WTC11 (cell line): ENCODE results near the gene TNFRSF13B. TPM values are rescaled to one million over a fixed set of nuclear protein-coding genes. Genes with fewer than 3 reads are reported as not detected.

Experiments
- ATAC-seq: fragments of 200-7000 bp; cut with Tn5 transposase; 2 replicates; pipeline ENCODE4 v1.10.0; 2021; ENCODE audit warnings: mild to moderate bottlenecking, moderate library complexity
- CTCF ChIA-PET: fragments of 300-600 bp; sonication (Branson Sonifier 250); formaldehyde crosslinking; loops from one replicate; lab custom pipeline; 2021; ENCODE audit warnings: antibody characterized with exemption; lab: Charles Lee
- POLR2A ChIA-PET: fragments of 350-600 bp; sonication (Branson Sonifier 250); formaldehyde crosslinking; loops from one replicate; lab custom pipeline; 2021; ENCODE audit warnings: antibody characterized with exemption; lab: Charles Lee
- DNase-seq: peaks from one replicate; pipeline ENCODE4 v3.0.0; 2021; ENCODE audit warnings: low spot score
- H3K27ac Mint-ChIP-seq: 2 replicates; pipeline ENCODE4 v1.8.0; 2021; ENCODE audit warnings: mixed read lengths
- H3K27me3 Mint-ChIP-seq: 2 replicates; pipeline ENCODE4 v1.8.0; 2021; ENCODE audit warnings: low read depth, mild to moderate bottlenecking, moderate library complexity, mixed read lengths
- H3K36me3 Mint-ChIP-seq: 2 replicates; pipeline ENCODE4 v1.8.0; 2021; ENCODE audit warnings: mixed read lengths
- H3K4me1 Mint-ChIP-seq: 2 replicates; pipeline ENCODE4 v1.8.0; 2022; ENCODE audit warnings: mixed read lengths
- H3K4me3 Mint-ChIP-seq: 2 replicates; pipeline ENCODE4 v1.8.0; 2021; ENCODE audit warnings: mild to moderate bottlenecking, moderate library complexity, mixed read lengths
- H3K9me3 Mint-ChIP-seq: 2 replicates; pipeline ENCODE4 v1.8.0; 2021; ENCODE audit warnings: mixed read lengths
- CREM ChIP-seq: sonication (generic); formaldehyde crosslinking; IDR thresholded peaks from 2 replicates; pipeline ENCODE4 v1.8.1; 2022; ENCODE audit warnings: mild to moderate bottlenecking, missing genetic modification reagents, moderate library complexity
- E2F4 ChIP-seq: sonication (generic); formaldehyde crosslinking; IDR thresholded peaks from 2 replicates; pipeline ENCODE4 v1.8.1; 2022; ENCODE audit warnings: low read depth, mild to moderate bottlenecking, moderate library complexity, missing genetic modification reagents, borderline replicate concordance
- FOXK1 ChIP-seq: sonication (generic); formaldehyde crosslinking; IDR thresholded peaks from 2 replicates; pipeline ENCODE4 v1.8.0; 2022; ENCODE audit warnings: mild to moderate bottlenecking, moderate library complexity, missing genetic modification reagents
- KAT7 ChIP-seq: sonication (generic); formaldehyde crosslinking; IDR thresholded peaks from 2 replicates; pipeline ENCODE4 v1.8.1; 2023; ENCODE audit warnings: missing genetic modification reagents, mild to moderate bottlenecking, borderline replicate concordance
- PRRX2 ChIP-seq: fragments of 250-450 bp; sonication (Bioruptor Pico); IDR thresholded peaks from 2 replicates; pipeline ENCODE4 v1.8.0; 2021; ENCODE audit warnings: mild to moderate bottlenecking
- SMAD3 ChIP-seq: sonication (generic); formaldehyde crosslinking; IDR thresholded peaks from 2 replicates; pipeline ENCODE4 v1.8.0; 2022; ENCODE audit warnings: missing genetic modification reagents, mild to moderate bottlenecking, borderline replicate concordance
- SMAD4 ChIP-seq: sonication (generic); formaldehyde crosslinking; IDR thresholded peaks from 2 replicates; pipeline ENCODE4 v1.8.0; 2022; ENCODE audit warnings: mild to moderate bottlenecking, missing genetic modification reagents
- SOX15 ChIP-seq: fragments of 250-450 bp; sonication (Bioruptor Pico); IDR thresholded peaks from 2 replicates; pipeline ENCODE4 v1.9.0; 2021; ENCODE audit warnings: mild to moderate bottlenecking
- TEAD4 ChIP-seq: sonication (generic); formaldehyde crosslinking; IDR thresholded peaks from 2 replicates; pipeline ENCODE4 v1.8.0; 2022; ENCODE audit warnings: mild to moderate bottlenecking, missing genetic modification reagents
- ZNF423 ChIP-seq: fragments of 250-450 bp; sonication (Bioruptor Pico); IDR thresholded peaks from 2 replicates; pipeline ENCODE4 v2.1.2; 2022; ENCODE audit warnings: mild to moderate bottlenecking, moderate library complexity
- ZNF425 ChIP-seq: fragments of 250-450 bp; sonication (Bioruptor Pico); conservative IDR thresholded peaks from 2 replicates; pipeline ENCODE4 v1.9.0; 2021; ENCODE audit warnings: mild to moderate bottlenecking
- total RNA-seq: library from RNA; stranded (reverse); gene quantifications from 3 replicates; pipeline ENCODE4 v1.2.3, GENCODE V29; 2021
- TF ChIP-seq, protein P1 (sequence below): sonication (generic); formaldehyde crosslinking; IDR thresholded peaks from 2 replicates; pipeline ENCODE4 v1.8.1; 2023; ENCODE audit warnings: mild to moderate bottlenecking, missing genetic modification reagents
- TF ChIP-seq, protein P2 (sequence below): sonication (generic); formaldehyde crosslinking; IDR thresholded peaks from 2 replicates; pipeline ENCODE4 v1.8.1; 2022; ENCODE audit warnings: missing genetic modification reagents, borderline replicate concordance
- TF ChIP-seq, protein P3 (sequence below): fragments of 250-450 bp; sonication (Bioruptor Pico); IDR thresholded peaks from 2 replicates; pipeline ENCODE4 v1.8.0; 2021; ENCODE audit warnings: mild to moderate bottlenecking
- TF ChIP-seq, protein P4 (sequence below): sonication (generic); formaldehyde crosslinking; conservative IDR thresholded peaks from 2 replicates; pipeline ENCODE4 v1.8.1; 2022; ENCODE audit warnings: mild to moderate bottlenecking, missing genetic modification reagents
- TF ChIP-seq, protein P5 (sequence below): fragments of 250-450 bp; sonication (Bioruptor Pico); IDR thresholded peaks from 2 replicates; pipeline ENCODE4 v1.9.0; 2021; ENCODE audit warnings: mild to moderate bottlenecking, borderline replicate concordance
- TF ChIP-seq, protein P6 (sequence below): sonication (generic); formaldehyde crosslinking; IDR thresholded peaks from 2 replicates; pipeline ENCODE4 v1.8.0; 2022; ENCODE audit warnings: mild to moderate bottlenecking, missing genetic modification reagents

Gene TNFRSF13B
- total RNA-seq, 1 experiment from 2014 or later, result not detected

- H3K36me3 Mint-ChIP-seq, result no peaks in the 10 kb centered on the region
Observed at GRCh38 chr17:16908273-16908672, 63.6 kb downstream of the TNFRSF13B start.

DNA sequence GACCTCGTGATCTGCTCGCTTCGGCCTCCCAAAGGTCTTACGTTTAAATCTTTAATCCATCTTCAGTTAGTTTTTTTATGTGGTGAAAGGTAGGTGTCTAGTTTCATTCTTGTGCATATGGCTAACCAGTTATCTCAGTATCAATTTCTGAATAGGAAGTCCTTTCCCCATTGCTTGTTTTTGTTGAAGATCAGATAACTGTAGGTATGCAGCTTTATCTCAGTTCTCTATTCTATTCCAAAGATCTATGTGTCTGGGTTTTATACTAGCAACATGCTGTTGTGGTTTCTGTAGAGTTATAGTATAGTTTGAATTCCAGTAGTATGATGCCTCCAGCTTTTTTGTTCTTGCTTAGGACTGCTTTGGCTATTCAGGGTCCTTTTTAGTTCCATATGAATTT lies 65.2 kb downstream of the TNFRSF13B start:
- Mint-ChIP-seq H3K27me3 (no peaks in the 10 kb centered on the region; the same call in 1 of the 2 replicates), H3K4me3 (no peak overlapping the region), H3K4me1 (peaks cover 27% of the 10 kb centered on the region), H3K27ac (no peak overlapping the region), H3K9me3 (peaks cover 10% of the 10 kb centered on the region; the same call in 1 of the 2 replicates), H3K36me3 (no peaks in the 10 kb centered on the region)
- ChIA-PET CTCF (no interaction called here), POLR2A (no interaction called here)
- DNase-seq (no peak), ATAC-seq (no peak)
- TF ChIP-seq, protein P1, sequence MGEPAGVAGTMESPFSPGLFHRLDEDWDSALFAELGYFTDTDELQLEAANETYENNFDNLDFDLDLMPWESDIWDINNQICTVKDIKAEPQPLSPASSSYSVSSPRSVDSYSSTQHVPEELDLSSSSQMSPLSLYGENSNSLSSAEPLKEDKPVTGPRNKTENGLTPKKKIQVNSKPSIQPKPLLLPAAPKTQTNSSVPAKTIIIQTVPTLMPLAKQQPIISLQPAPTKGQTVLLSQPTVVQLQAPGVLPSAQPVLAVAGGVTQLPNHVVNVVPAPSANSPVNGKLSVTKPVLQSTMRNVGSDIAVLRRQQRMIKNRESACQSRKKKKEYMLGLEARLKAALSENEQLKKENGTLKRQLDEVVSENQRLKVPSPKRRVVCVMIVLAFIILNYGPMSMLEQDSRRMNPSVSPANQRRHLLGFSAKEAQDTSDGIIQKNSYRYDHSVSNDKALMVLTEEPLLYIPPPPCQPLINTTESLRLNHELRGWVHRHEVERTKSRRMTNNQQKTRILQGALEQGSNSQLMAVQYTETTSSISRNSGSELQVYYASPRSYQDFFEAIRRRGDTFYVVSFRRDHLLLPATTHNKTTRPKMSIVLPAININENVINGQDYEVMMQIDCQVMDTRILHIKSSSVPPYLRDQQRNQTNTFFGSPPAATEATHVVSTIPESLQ, result no peak
- TF ChIP-seq, protein P2, sequence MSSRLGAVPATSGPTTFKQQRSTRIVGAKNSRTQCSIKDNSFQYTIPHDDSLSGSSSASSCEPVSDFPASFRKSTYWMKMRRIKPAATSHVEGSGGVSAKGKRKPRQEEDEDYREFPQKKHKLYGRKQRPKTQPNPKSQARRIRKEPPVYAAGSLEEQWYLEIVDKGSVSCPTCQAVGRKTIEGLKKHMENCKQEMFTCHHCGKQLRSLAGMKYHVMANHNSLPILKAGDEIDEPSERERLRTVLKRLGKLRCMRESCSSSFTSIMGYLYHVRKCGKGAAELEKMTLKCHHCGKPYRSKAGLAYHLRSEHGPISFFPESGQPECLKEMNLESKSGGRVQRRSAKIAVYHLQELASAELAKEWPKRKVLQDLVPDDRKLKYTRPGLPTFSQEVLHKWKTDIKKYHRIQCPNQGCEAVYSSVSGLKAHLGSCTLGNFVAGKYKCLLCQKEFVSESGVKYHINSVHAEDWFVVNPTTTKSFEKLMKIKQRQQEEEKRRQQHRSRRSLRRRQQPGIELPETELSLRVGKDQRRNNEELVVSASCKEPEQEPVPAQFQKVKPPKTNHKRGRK (CRISPR knock-in tag), result no peak
- TF ChIP-seq, protein P3, sequence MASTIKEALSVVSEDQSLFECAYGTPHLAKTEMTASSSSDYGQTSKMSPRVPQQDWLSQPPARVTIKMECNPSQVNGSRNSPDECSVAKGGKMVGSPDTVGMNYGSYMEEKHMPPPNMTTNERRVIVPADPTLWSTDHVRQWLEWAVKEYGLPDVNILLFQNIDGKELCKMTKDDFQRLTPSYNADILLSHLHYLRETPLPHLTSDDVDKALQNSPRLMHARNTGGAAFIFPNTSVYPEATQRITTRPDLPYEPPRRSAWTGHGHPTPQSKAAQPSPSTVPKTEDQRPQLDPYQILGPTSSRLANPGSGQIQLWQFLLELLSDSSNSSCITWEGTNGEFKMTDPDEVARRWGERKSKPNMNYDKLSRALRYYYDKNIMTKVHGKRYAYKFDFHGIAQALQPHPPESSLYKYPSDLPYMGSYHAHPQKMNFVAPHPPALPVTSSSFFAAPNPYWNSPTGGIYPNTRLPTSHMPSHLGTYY (CRISPR knock-in tag), result no peak
- no peak for TF ChIP-seq ZNF423 (CRISPR knock-in tag)
- TF ChIP-seq, protein P4, sequence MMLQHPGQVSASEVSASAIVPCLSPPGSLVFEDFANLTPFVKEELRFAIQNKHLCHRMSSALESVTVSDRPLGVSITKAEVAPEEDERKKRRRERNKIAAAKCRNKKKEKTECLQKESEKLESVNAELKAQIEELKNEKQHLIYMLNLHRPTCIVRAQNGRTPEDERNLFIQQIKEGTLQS (CRISPR knock-in tag), result no peak
- TF ChIP-seq SOX15, result no peak

More at GRCh38 chr17:16908273-16908672, 63.6 kb downstream of the TNFRSF13B start:
- H3K9me3 Mint-ChIP-seq, result peaks cover 3% of the 10 kb centered on the region; the same call in 1 of the 2 replicates
- no peak overlapping the region for H3K27ac Mint-ChIP-seq
- H3K27me3 Mint-ChIP-seq, result no peaks in the 10 kb centered on the region
- DNase-seq (no peak), ATAC-seq (no peak)
- ChIA-PET POLR2A (no interaction called here), CTCF (interaction anchor here (1.2 kb wide), 1 partner anchor 83 kb away, joined by 4 read pairs; no protein-coding TSS in a partner anchor)
- H3K4me3 Mint-ChIP-seq, result no peak overlapping the region
- no peak for TF ChIP-seq KAT7
- no peak for TF ChIP-seq E2F4 (CRISPR knock-in tag)
- no peak for TF ChIP-seq ZNF425 (CRISPR knock-in tag)
- TF ChIP-seq, protein P5, sequence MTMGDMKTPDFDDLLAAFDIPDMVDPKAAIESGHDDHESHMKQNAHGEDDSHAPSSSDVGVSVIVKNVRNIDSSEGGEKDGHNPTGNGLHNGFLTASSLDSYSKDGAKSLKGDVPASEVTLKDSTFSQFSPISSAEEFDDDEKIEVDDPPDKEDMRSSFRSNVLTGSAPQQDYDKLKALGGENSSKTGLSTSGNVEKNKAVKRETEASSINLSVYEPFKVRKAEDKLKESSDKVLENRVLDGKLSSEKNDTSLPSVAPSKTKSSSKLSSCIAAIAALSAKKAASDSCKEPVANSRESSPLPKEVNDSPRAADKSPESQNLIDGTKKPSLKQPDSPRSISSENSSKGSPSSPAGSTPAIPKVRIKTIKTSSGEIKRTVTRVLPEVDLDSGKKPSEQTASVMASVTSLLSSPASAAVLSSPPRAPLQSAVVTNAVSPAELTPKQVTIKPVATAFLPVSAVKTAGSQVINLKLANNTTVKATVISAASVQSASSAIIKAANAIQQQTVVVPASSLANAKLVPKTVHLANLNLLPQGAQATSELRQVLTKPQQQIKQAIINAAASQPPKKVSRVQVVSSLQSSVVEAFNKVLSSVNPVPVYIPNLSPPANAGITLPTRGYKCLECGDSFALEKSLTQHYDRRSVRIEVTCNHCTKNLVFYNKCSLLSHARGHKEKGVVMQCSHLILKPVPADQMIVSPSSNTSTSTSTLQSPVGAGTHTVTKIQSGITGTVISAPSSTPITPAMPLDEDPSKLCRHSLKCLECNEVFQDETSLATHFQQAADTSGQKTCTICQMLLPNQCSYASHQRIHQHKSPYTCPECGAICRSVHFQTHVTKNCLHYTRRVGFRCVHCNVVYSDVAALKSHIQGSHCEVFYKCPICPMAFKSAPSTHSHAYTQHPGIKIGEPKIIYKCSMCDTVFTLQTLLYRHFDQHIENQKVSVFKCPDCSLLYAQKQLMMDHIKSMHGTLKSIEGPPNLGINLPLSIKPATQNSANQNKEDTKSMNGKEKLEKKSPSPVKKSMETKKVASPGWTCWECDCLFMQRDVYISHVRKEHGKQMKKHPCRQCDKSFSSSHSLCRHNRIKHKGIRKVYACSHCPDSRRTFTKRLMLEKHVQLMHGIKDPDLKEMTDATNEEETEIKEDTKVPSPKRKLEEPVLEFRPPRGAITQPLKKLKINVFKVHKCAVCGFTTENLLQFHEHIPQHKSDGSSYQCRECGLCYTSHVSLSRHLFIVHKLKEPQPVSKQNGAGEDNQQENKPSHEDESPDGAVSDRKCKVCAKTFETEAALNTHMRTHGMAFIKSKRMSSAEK, result no peak
- no peak for TF ChIP-seq CREM (CRISPR knock-in tag)
- TF ChIP-seq TEAD4 (CRISPR knock-in tag), result no peak
- no peak for TF ChIP-seq FOXK1
- no peak for TF ChIP-seq SMAD3 (CRISPR knock-in tag)
- no peak for TF ChIP-seq PRRX2
- TF ChIP-seq, protein P6, sequence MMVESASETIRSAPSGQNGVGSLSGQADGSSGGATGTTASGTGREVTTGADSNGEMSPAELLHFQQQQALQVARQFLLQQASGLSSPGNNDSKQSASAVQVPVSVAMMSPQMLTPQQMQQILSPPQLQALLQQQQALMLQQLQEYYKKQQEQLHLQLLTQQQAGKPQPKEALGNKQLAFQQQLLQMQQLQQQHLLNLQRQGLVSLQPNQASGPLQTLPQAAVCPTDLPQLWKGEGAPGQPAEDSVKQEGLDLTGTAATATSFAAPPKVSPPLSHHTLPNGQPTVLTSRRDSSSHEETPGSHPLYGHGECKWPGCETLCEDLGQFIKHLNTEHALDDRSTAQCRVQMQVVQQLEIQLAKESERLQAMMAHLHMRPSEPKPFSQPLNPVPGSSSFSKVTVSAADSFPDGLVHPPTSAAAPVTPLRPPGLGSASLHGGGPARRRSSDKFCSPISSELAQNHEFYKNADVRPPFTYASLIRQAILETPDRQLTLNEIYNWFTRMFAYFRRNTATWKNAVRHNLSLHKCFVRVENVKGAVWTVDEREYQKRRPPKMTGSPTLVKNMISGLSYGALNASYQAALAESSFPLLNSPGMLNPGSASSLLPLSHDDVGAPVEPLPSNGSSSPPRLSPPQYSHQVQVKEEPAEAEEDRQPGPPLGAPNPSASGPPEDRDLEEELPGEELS, result no peak
- TF ChIP-seq SMAD4 (CRISPR knock-in tag), result no peak
- peaks cover 22% of the 10 kb centered on the region for H3K4me1 Mint-ChIP-seq
